Fibroblast of lung (primary cell): ENCODE results near the gene P2RY8. TPM values are rescaled to one million over a fixed set of nuclear protein-coding genes. Genes with fewer than 3 reads are reported as not detected.

Experiments
- DNase-seq, 2 donors: peaks; one replicate each; pipeline versions ENCODE4 v3.0.0 to v3.0.0-alpha.2; 2010; ENCODE audit warnings: low read depth in 2 of 2
- H2AFZ ChIP-seq: 2 replicates; pipeline ENCODE4 v1.5.1; 2012; ENCODE audit warnings: low read length, control low read depth, inconsistent platforms
- H3K27ac ChIP-seq: 2 replicates; pipeline ENCODE4 v1.5.1; 2011; ENCODE audit warnings: low read length, control low read depth; ENCODE audit not compliant: insufficient read depth
- H3K27me3 ChIP-seq: 2 replicates; pipeline ENCODE4 v1.5.1; 2011; ENCODE audit warnings: mild to moderate bottlenecking, low read length; ENCODE audit not compliant: control insufficient read depth, insufficient read depth
- H3K36me3 ChIP-seq: 2 replicates; pipeline ENCODE4 v1.5.1; 2011; ENCODE audit warnings: low read length; ENCODE audit not compliant: control insufficient read depth, insufficient read depth
- H3K4me1 ChIP-seq: 2 replicates; pipeline ENCODE4 v1.5.1; 2011; ENCODE audit warnings: low read length; ENCODE audit not compliant: control insufficient read depth, insufficient read depth; ENCODE audit errors: extremely low read depth
- H3K4me2 ChIP-seq: 2 replicates; pipeline ENCODE4 v1.5.1; 2011; ENCODE audit warnings: low read length, control low read depth; ENCODE audit not compliant: insufficient read depth; ENCODE audit errors: extremely low read depth
- H3K4me3 ChIP-seq, 4 experiments: fragments of 200-600 bp in 1 of 4; sonication (generic) in 1 of 4; replicated peaks in 1 of 4; 2 replicates each; pipeline ENCODE4 v1.5.1; 2011 to 2016; ENCODE audit warnings: low read length in 4 of 4, low read depth in 3 of 4, mild to moderate bottlenecking in 3 of 4, control low read depth in 2 of 4, inconsistent platforms in 1 of 4, mixed read lengths in 1 of 4; ENCODE audit not compliant: insufficient read depth in 1 of 4; ENCODE audit errors: control extremely low read depth in 1 of 4
- H3K79me2 ChIP-seq: 2 replicates; pipeline ENCODE4 v1.5.1; 2012; ENCODE audit warnings: mild to moderate bottlenecking, low read length, inconsistent platforms; ENCODE audit not compliant: control insufficient read depth, insufficient read depth
- H3K9ac ChIP-seq: 2 replicates; pipeline ENCODE4 v1.5.1; 2011; ENCODE audit warnings: mild to moderate bottlenecking, low read length, control low read depth; ENCODE audit not compliant: insufficient read depth
- H3K9me3 ChIP-seq: 2 replicates; pipeline ENCODE4 v1.5.1; 2012; ENCODE audit warnings: low read depth, low read length; ENCODE audit not compliant: control insufficient read depth, insufficient read depth
- H4K20me1 ChIP-seq: 2 replicates; pipeline ENCODE4 v1.5.1; 2011; ENCODE audit warnings: low read length; ENCODE audit not compliant: control insufficient read depth, insufficient read depth; ENCODE audit errors: extremely low read depth
- CTCF ChIP-seq, 2 donors: IDR thresholded peaks in 1 of 2; conservative IDR thresholded peaks in 1 of 2; 1 replicate in 1 of 2; 2 replicates in 1 of 2; pipeline ENCODE4 v1.5.1; 2011 to 2012; ENCODE audit warnings: low read length in 2 of 2, control low read depth in 1 of 2, inconsistent platforms in 1 of 2, low read depth in 1 of 2, mild to moderate bottlenecking in 1 of 2
- EZH2 ChIP-seq: IDR thresholded peaks from 2 replicates; pipeline ENCODE4 v1.5.1; 2012; ENCODE audit warnings: low read length, control low read depth, mild to moderate bottlenecking; ENCODE audit errors: missing control alignments
- polyA plus RNA-seq, 2 donors: library from polyadenylated mRNA; depleted of rRNA in 1 of 2; stranded (reverse) in 1 of 2; unstranded in 1 of 2; fragments of >200 nt; gene quantifications; 2 replicates each; pipeline ENCODE4 v1.2.1, GENCODE V29; 2011 to 2012; ENCODE audit warnings: missing spikeins in 1 of 2
- total RNA-seq: library from RNA; depleted of rRNA; stranded (reverse); fragments of >200 nt; gene quantifications from 2 replicates; pipeline ENCODE4 v1.2.1, GENCODE V29; 2014

The P2RY8 gene
- total and polyA plus RNA-seq, 2 donors (not counting 1 experiment from before 2014, with no cell fraction given), result not detected

DNA sequence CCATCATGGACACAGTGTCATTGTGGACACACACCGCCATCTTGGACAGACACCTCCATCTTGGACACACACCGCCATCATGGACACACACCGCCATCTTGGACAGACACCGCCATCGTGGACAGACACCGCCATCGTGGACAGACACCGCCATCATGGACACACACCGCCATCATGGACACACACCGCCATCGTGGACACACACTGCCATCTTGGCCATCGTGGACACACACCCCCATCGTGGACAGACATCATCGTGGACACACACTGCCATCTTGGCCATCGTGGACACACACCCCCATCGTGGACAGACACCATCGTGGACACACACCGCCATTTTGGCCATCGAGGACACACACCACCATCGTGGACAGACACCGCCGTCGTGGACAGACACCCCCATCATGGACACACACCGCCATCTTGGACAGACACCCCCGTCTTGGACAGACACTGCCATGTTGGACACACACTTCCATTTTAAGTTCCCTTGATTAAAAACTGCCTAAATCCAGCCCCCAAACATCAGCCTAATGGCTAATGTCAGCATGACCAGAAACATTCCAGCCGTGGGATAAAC, 93.4 kb downstream of the P2RY8 start:
- H3K27me3 ChIP-seq, result no peaks in the 10 kb centered on the region
- no peaks in the 10 kb centered on the region for H3K9me3 ChIP-seq
- TF ChIP-seq CTCF (conservative IDR thresholded peaks at IDR 0.05 in 1 of 2, IDR thresholded peaks at IDR 0.05 in 1 of 2; ENCODE audit: low read depth in 1 of 2, low read length in 2 of 2) (no peak), EZH2 (no peak)

DNA sequence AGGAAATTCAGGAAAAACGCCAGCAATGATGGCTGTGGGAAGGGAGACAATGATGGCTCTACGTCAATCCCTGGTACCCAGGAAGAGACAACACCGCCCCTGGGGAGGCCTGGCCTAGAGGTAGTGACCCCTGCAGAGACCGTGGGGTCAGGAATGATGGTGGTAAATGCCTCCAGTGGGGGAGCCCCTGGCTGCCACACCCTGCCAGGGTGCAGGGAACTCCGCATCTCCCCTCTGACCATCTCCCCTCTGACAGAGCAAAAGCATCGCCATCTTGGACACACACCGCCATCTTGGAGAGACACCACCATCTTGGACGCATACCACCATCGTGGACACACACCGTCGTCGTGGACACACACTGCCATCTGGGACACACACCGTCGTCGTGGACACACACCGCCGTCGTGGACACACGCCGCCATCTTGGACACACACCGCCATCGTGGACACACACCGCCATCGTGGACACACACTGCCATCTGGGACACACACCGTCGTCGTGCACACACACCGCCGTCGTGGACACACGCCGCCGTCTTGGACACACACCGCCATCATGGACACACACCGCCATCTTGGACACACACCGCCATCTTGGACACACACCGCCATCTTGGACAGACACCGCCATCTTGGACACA, 94.1 kb downstream of the P2RY8 start:
- Histone ChIP-seq H3K4me2 (no peak overlapping the region), H3K4me1 (no peaks in the 10 kb centered on the region), H4K20me1 (no peaks in the 10 kb centered on the region), H3K27me3 (no peaks in the 10 kb centered on the region), H3K9ac (no peak overlapping the region), H3K9me3 (no peaks in the 10 kb centered on the region), H3K27ac (no peak overlapping the region), H3K79me2 (peaks cover 2% of the 10 kb centered on the region), H3K36me3 (no peaks in the 10 kb centered on the region), H2AFZ (no peak overlapping the region), H3K4me3 (no peak overlapping the region)
- TF ChIP-seq EZH2 (no peak), CTCF (conservative IDR thresholded peaks at IDR 0.05 in 1 of 2, IDR thresholded peaks at IDR 0.05 in 1 of 2; ENCODE audit: low read depth in 1 of 2, low read length in 2 of 2) (no peak)
- DNase-seq, result no peak

More for the DNA sequence above, 93.4 kb downstream of the P2RY8 start:
- Histone ChIP-seq H3K79me2 (peaks cover 5% of the 10 kb centered on the region), H3K36me3 (no peaks in the 10 kb centered on the region), H3K9ac (no peak overlapping the region), H3K4me1 (no peaks in the 10 kb centered on the region), H3K4me3 (no peak overlapping the region), H4K20me1 (no peaks in the 10 kb centered on the region), H3K4me2 (no peak overlapping the region), H3K27ac (no peak overlapping the region), H2AFZ (no peak overlapping the region)
- DNase-seq, result no peak

GRCh38 chrX:1442016-1442665, 94.8 kb downstream of the P2RY8 start:
- Histone ChIP-seq H3K9me3 (no peaks in the 10 kb centered on the region), H3K4me2 (no peak overlapping the region), H3K79me2 (no peaks in the 10 kb centered on the region), H3K27ac (no peak overlapping the region), H3K4me1 (no peaks in the 10 kb centered on the region), H3K9ac (no peak overlapping the region), H4K20me1 (no peaks in the 10 kb centered on the region), H3K4me3 (no peak overlapping the region), H3K27me3 (no peaks in the 10 kb centered on the region), H2AFZ (no peak overlapping the region), H3K36me3 (no peaks in the 10 kb centered on the region)
- no peak for TF ChIP-seq CTCF (conservative IDR thresholded peaks at IDR 0.05 in 1 of 2, IDR thresholded peaks at IDR 0.05 in 1 of 2; ENCODE audit: low read depth in 1 of 2, low read length in 2 of 2)
- TF ChIP-seq EZH2, result no peak
- DNase-seq, result no peak
